Epithelial cell of prostate (primary cell): Measurements from ENCODE around the gene RAD9A.
A peak's percentile ranks its signal among the peaks of the same experiment; 100 is the strongest.

Experiments used
- DNase-seq: peaks from one replicate; pipeline ENCODE4 v3.0.0-alpha.2; 2011; ENCODE audit warnings: low read depth, low spot score
- H3K27ac ChIP-seq: fragments of 450-650 bp; 2 replicates; pipeline ENCODE4 v1.5.1; 2017; ENCODE audit warnings: mild to moderate bottlenecking

RAD9A gene

GRCh38 chr11:67356864-67357561, 34.8 kb upstream of the RAD9A start:
- DNase-seq: no peak
- peak overlapping the region; percentile 99 for H3K27ac ChIP-seq

- H3K27ac ChIP-seq: peak overlapping the region; percentile 99
- no peak for DNase-seq
Observed at GRCh38 chr11:67357831-67358670, 33.7 kb upstream of the RAD9A start.

- DNase-seq: no peak
Observed at GRCh38 chr11:67364169-67364568, 27.6 kb upstream of the RAD9A start.

GRCh38 chr11:67364783-67365722, 26.7 kb upstream of the RAD9A start:
- no peak for DNase-seq
- no peak overlapping the region for H3K27ac ChIP-seq

More at GRCh38 chr11:67364169-67364568, 27.6 kb upstream of the RAD9A start:
- no peak overlapping the region for H3K27ac ChIP-seq

- DNase-seq: no peak
- H3K27ac ChIP-seq: no peak overlapping the region
Observed at GRCh38 chr11:67365736-67366444, 25.9 kb upstream of the RAD9A start.

GRCh38 chr11:67366546-67366945, 25.2 kb upstream of the RAD9A start:
- no peak for DNase-seq
- no peak overlapping the region for H3K27ac ChIP-seq

- H3K27ac ChIP-seq: no peak overlapping the region
- no peak for DNase-seq
Observed at GRCh38 chr11:67366961-67367760, 24.6 kb upstream of the RAD9A start.

- no peak for DNase-seq
- no peak overlapping the region for H3K27ac ChIP-seq
Observed at GRCh38 chr11:67367761-67368227, 24.0 kb upstream of the RAD9A start.

- H3K27ac ChIP-seq: no peak overlapping the region
- no peak for DNase-seq
Observed at GRCh38 chr11:67368621-67369020, 23.2 kb upstream of the RAD9A start.

- DNase-seq: no peak
- no peak overlapping the region for H3K27ac ChIP-seq
Observed at GRCh38 chr11:67369275-67369674, 22.5 kb upstream of the RAD9A start.

GRCh38 chr11:67369801-67370284, 21.9 kb upstream of the RAD9A start:
- DNase-seq: no peak
- H3K27ac ChIP-seq: no peak overlapping the region

GRCh38 chr11:67370351-67371076, 21.3 kb upstream of the RAD9A start:
- no peak for DNase-seq
- H3K27ac ChIP-seq: no peak overlapping the region

GRCh38 chr11:67371189-67371910, 20.4 kb upstream of the RAD9A start:
- no peak overlapping the region for H3K27ac ChIP-seq
- no peak for DNase-seq

- DNase-seq: no peak
- peak overlapping the region; percentile 94 for H3K27ac ChIP-seq
Observed at GRCh38 chr11:67371911-67372320, 19.9 kb upstream of the RAD9A start.

GRCh38 chr11:67372321-67372992, 19.3 kb upstream of the RAD9A start:
- H3K27ac ChIP-seq: peak overlapping the region; percentile 94

GRCh38 chr11:67372993-67373647, 18.7 kb upstream of the RAD9A start, which contains the start of gene CLCF1:
CLCF1 (minus strand) TSS chr11:67373598; CDS start chr11:67373539, 59 bp downstream.
- peak within 1 kb of the TSS; percentile 94 for H3K27ac ChIP-seq
- no peak for DNase-seq

More at GRCh38 chr11:67372321-67372992, 19.3 kb upstream of the RAD9A start:
- no peak for DNase-seq
